ENCODE data around the gene NDUFA6. TPM values are rescaled to one million over a fixed set of nuclear protein-coding genes. Genes with fewer than 3 reads are reported as not detected.
"Not testable (repeated sequence)": the region's sequence is repeated elsewhere in the genome, so short reads cannot be mapped to it uniquely, and the experiment has no call there.

Gene NDUFA6
- total RNA-seq, 1 experiment from 2014 or later: 92.2 TPM

DNA sequence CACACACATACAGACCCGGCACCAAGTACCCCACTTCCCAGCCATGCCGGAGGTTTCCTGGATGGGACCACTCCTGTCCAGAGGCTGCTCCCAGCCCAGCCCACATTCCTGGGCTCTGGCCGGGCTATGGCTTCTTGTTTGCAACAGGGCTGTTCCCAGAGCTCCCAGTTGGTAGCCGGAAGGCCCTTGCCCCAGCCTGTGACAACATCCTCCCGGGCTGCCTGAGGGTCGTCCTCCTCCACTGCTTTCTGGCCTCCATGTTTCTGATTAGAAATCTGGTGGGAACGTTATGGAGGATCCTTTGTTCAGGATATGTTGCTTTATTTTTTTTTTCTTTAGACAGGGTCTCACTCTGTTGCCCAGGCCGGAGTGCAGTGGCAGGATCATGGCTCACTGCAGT lies 41.0 kb upstream of the NDUFA6 start:
- CTCF ChIA-PET: no interaction called here
- ATAC-seq: no peak
- intact Hi-C loops (cut with micrococcal nuclease; ENCODE audit: unreplicated experiment): no loop called here

DNA sequence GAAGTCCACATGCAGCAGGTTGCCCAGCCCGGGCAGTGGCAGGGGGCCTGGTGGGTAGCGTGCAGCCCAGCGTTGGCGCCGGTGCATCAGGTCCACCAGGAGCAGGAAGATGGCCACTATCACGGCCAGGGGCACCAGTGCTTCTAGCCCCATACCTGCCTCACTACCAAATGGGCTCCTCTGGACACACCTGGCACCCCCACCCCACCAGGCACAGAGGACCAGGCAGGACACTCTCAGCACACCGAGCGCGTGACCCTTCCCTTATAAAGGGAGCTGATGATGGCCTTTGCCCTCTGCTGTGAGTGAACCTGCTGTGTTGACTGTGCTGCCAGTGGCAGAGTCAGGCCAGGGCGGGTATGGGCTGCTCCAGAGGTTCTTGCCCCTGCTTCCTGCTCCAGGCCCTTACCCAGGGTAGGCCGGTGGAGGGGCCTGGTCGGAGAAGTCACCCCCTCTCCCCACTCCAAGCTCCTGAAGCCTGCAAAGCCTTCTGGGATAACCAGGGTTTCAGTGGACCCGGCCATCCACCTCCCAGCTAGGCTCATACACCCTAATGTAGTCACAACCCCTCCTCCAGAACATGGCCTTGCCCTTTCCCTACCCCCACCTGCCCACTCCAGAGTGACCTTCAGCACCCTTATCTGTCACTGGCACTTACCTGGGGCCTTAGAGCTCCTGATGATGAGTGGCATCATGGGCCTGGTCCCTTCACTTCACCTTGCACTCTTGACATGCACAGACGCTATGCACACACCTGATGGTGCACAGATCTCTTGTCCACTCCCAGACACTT lies 40.3 kb upstream of the NDUFA6 start, which contains the start of gene CYP2D6:
TSS of gene CYP2D6 (minus strand) at position 172 of the 793 bp plus-strand sequence. CDS start at position 153, 19 bp downstream.
- DNase-seq (ENCODE audit: low read depth, low spot score); H3K9me3 ChIP-seq (ENCODE audit: control insufficient read depth, insufficient read depth, low read depth, low read length); H3K27me3 ChIP-seq (ENCODE audit: control insufficient read depth, insufficient read depth, low read length); intact Hi-C loops (cut with micrococcal nuclease; ENCODE audit: unreplicated experiment); H3K36me3 ChIP-seq (ENCODE audit: control insufficient read depth, insufficient read depth, low read length); H3K4me3 ChIP-seq (ENCODE audit: low read depth in 2 of 2, low read length in 2 of 2); POLR2A ChIA-PET; ATAC-seq; H3K27ac ChIP-seq (ENCODE audit: low read length); BruUV-seq (replicated peaks); CTCF ChIA-PET; in situ Hi-C loops (cut with HindIII; ENCODE audit: low pct_unique_long_range_greater_than_20kb, low sequenced_read_pairs); H3K4me1 ChIP-seq (ENCODE audit: control insufficient read depth, insufficient read depth, low read length): not testable (repeated sequence)

More for the DNA sequence above, 41.0 kb upstream of the NDUFA6 start:
- Histone ChIP-seq H3K4me1 (ENCODE audit: control insufficient read depth, insufficient read depth, low read length) (no peaks in the 10 kb centered on the region), H3K27me3 (ENCODE audit: control insufficient read depth, insufficient read depth, low read length) (no peaks in the 10 kb centered on the region), H3K9me3 (ENCODE audit: control insufficient read depth, insufficient read depth, low read depth, low read length) (no peaks in the 10 kb centered on the region), H3K36me3 (ENCODE audit: control insufficient read depth, insufficient read depth, low read length) (no peaks in the 10 kb centered on the region), H3K4me3 (ENCODE audit: low read depth in 2 of 2, low read length in 2 of 2) (no peak overlapping the region), H3K27ac (ENCODE audit: low read length) (no peak overlapping the region)
- BruUV-seq (replicated peaks): no TSS peak
- TF ChIP-seq, protein P1, sequence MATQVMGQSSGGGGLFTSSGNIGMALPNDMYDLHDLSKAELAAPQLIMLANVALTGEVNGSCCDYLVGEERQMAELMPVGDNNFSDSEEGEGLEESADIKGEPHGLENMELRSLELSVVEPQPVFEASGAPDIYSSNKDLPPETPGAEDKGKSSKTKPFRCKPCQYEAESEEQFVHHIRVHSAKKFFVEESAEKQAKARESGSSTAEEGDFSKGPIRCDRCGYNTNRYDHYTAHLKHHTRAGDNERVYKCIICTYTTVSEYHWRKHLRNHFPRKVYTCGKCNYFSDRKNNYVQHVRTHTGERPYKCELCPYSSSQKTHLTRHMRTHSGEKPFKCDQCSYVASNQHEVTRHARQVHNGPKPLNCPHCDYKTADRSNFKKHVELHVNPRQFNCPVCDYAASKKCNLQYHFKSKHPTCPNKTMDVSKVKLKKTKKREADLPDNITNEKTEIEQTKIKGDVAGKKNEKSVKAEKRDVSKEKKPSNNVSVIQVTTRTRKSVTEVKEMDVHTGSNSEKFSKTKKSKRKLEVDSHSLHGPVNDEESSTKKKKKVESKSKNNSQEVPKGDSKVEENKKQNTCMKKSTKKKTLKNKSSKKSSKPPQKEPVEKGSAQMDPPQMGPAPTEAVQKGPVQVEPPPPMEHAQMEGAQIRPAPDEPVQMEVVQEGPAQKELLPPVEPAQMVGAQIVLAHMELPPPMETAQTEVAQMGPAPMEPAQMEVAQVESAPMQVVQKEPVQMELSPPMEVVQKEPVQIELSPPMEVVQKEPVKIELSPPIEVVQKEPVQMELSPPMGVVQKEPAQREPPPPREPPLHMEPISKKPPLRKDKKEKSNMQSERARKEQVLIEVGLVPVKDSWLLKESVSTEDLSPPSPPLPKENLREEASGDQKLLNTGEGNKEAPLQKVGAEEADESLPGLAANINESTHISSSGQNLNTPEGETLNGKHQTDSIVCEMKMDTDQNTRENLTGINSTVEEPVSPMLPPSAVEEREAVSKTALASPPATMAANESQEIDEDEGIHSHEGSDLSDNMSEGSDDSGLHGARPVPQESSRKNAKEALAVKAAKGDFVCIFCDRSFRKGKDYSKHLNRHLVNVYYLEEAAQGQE (IDR thresholded peaks at IDR 0.05; ENCODE audit: insufficient read depth in 1 of 2, low read depth in 2 of 2, low read length in 1 of 2): no peak
- TF ChIP-seq SIN3A (IDR thresholded peaks at IDR 0.05; ENCODE audit: borderline replicate concordance, insufficient read depth, low read depth, low read length) (no peak), POLR2AphosphoS5 (IDR thresholded peaks at IDR 0.05; ENCODE audit: low read depth, low read length) (no peak), TCF7L2 (IDR thresholded peaks at IDR 0.05; ENCODE audit: low read depth, low read length) (no peak)
- TF ChIP-seq, protein P2, sequence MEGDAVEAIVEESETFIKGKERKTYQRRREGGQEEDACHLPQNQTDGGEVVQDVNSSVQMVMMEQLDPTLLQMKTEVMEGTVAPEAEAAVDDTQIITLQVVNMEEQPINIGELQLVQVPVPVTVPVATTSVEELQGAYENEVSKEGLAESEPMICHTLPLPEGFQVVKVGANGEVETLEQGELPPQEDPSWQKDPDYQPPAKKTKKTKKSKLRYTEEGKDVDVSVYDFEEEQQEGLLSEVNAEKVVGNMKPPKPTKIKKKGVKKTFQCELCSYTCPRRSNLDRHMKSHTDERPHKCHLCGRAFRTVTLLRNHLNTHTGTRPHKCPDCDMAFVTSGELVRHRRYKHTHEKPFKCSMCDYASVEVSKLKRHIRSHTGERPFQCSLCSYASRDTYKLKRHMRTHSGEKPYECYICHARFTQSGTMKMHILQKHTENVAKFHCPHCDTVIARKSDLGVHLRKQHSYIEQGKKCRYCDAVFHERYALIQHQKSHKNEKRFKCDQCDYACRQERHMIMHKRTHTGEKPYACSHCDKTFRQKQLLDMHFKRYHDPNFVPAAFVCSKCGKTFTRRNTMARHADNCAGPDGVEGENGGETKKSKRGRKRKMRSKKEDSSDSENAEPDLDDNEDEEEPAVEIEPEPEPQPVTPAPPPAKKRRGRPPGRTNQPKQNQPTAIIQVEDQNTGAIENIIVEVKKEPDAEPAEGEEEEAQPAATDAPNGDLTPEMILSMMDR (IDR thresholded peaks at IDR 0.05): no peak
- in situ Hi-C loops (cut with HindIII; ENCODE audit: low pct_unique_long_range_greater_than_20kb, low sequenced_read_pairs): no loop called here
- POLR2A ChIA-PET: no interaction called here
- no peak for DNase-seq (ENCODE audit: low read depth, low spot score)

DNA sequence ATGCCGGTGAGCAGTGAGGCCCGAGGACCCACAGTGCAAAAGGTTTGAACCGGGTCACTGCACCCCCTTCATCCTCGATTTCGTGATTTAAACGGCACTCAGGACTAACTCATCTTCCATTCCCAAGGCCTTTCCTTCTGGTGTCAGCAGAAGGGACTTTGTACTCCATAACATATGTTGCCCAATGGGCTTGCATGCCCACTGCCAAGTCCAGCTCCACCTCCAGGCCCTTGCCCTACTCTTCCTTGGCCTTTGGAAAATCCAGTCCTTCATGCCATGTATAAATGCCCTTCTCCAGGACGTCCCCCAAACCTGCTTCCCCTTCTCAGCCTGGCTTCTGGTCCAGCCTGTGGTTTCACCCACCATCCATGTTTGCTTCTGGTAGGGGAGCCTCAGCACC lies 39.6 kb upstream of the NDUFA6 start:
- H3K27me3 ChIP-seq (ENCODE audit: control insufficient read depth, insufficient read depth, low read length); H3K27ac ChIP-seq (ENCODE audit: low read length); CTCF ChIA-PET; DNase-seq (ENCODE audit: low read depth, low spot score); POLR2A ChIA-PET; BruUV-seq (replicated peaks); in situ Hi-C loops (cut with HindIII; ENCODE audit: low pct_unique_long_range_greater_than_20kb, low sequenced_read_pairs); ATAC-seq; intact Hi-C loops (cut with micrococcal nuclease; ENCODE audit: unreplicated experiment); H3K4me1 ChIP-seq (ENCODE audit: control insufficient read depth, insufficient read depth, low read length); H3K9me3 ChIP-seq (ENCODE audit: control insufficient read depth, insufficient read depth, low read depth, low read length); H3K4me3 ChIP-seq (ENCODE audit: low read depth in 2 of 2, low read length in 2 of 2); H3K36me3 ChIP-seq (ENCODE audit: control insufficient read depth, insufficient read depth, low read length): not testable (repeated sequence)

DNA sequence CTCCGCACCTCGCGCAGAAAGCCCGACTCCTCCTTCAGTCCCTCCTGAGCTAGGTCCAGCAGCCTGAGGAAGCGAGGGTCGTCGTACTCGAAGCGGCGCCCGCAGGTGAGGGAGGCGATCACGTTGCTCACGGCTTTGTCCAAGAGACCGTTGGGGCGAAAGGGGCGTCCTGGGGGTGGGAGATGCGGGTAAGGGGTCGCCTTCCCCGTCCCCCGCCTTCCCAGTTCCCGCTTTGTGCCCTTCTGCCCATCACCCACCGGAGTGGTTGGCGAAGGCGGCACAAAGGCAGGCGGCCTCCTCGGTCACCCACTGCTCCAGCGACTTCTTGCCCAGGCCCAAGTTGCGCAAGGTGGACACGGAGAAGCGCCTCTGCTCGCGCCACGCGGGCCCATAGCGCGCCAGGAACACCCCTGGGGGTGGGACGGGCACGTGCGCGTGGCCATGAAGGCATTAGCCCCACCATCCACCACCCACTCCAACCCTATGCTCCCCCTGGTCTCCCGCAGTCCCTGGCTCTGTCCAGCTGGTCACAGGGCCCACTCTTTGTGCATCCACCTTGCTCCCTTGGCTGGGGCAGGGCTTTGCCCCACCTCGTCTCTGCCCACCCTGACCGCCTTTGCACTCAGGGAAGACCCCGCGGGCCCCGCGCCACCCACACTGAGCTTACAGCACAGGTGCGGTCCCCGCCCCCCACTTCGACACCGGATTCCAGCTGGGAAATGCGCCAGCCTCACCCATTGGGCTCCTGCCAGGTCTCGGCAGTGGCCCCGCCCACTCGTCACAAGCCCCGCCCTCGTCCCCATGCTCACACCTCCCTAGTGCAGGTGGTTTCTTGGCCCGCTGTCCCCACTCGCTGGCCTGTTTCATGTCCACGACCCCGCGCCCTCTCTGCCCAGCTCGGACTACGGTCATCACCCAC lies 38.5 kb upstream of the NDUFA6 start:
- POLR2A ChIA-PET; H3K27me3 ChIP-seq (ENCODE audit: control insufficient read depth, insufficient read depth, low read length); H3K36me3 ChIP-seq (ENCODE audit: control insufficient read depth, insufficient read depth, low read length); H3K27ac ChIP-seq (ENCODE audit: low read length); BruUV-seq (replicated peaks); H3K4me3 ChIP-seq (ENCODE audit: low read depth in 2 of 2, low read length in 2 of 2); intact Hi-C loops (cut with micrococcal nuclease; ENCODE audit: unreplicated experiment); H3K9me3 ChIP-seq (ENCODE audit: control insufficient read depth, insufficient read depth, low read depth, low read length); H3K4me1 ChIP-seq (ENCODE audit: control insufficient read depth, insufficient read depth, low read length); DNase-seq (ENCODE audit: low read depth, low spot score); CTCF ChIA-PET; in situ Hi-C loops (cut with HindIII; ENCODE audit: low pct_unique_long_range_greater_than_20kb, low sequenced_read_pairs); ATAC-seq: not testable (repeated sequence)

DNA sequence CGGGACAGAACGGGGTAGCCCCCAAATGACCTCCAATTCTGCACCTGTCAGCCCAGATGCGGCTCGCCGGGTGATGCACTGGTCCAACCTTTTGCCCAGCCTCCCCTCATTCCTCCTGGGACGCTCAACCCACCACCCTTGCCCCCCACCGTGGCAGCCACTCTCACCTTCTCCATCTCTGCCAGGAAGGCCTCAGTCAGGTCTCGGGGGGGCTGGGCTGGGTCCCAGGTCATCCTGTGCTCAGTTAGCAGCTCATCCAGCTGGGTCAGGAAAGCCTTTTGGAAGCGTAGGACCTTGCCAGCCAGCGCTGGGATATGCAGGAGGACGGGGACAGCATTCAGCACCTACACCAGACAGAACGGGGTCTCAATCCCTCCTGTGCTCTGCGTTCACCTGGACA lies 37.4 kb upstream of the NDUFA6 start:
- CTCF ChIA-PET; H3K27me3 ChIP-seq (ENCODE audit: control insufficient read depth, insufficient read depth, low read length); H3K4me1 ChIP-seq (ENCODE audit: control insufficient read depth, insufficient read depth, low read length); intact Hi-C loops (cut with micrococcal nuclease; ENCODE audit: unreplicated experiment); H3K4me3 ChIP-seq (ENCODE audit: low read depth in 2 of 2, low read length in 2 of 2); POLR2A ChIA-PET; in situ Hi-C loops (cut with HindIII; ENCODE audit: low pct_unique_long_range_greater_than_20kb, low sequenced_read_pairs); H3K9me3 ChIP-seq (ENCODE audit: control insufficient read depth, insufficient read depth, low read depth, low read length); DNase-seq (ENCODE audit: low read depth, low spot score); BruUV-seq (replicated peaks); H3K36me3 ChIP-seq (ENCODE audit: control insufficient read depth, insufficient read depth, low read length); ATAC-seq; H3K27ac ChIP-seq (ENCODE audit: low read length): not testable (repeated sequence)

All from Panc1 (cell line).